ENCODE results near the gene KRT73.

Gene KRT73

GRCh38 chr12:52568111-52568510, 50.2 kb downstream of the KRT73 start:
- no peak for DNase-seq (ENCODE audit: low read depth)

GRCh38 chr12:52566847-52567291, 51.5 kb downstream of the KRT73 start:
- no peak for DNase-seq (ENCODE audit: low read depth)

- DNase-seq (ENCODE audit: low read depth), result no peak
Measured at GRCh38 chr12:52564582-52564981, 53.8 kb downstream of the KRT73 start.

- no peak for DNase-seq (ENCODE audit: low read depth)
Measured at GRCh38 chr12:52561880-52562449, 56.4 kb downstream of the KRT73 start.

- DNase-seq (ENCODE audit: low read depth), result no peak
Measured at GRCh38 chr12:52559979-52560378, 58.4 kb downstream of the KRT73 start.

- no peak for DNase-seq (ENCODE audit: low read depth)
Measured at GRCh38 chr12:52558781-52559445, 59.4 kb downstream of the KRT73 start.

All from GM04504 (cell line).